Measurements from ENCODE around the gene STAP2.
A peak's percentile ranks its signal among the peaks of the same experiment; 100 is the strongest.
"Not testable (repeated sequence)": the region's sequence is repeated elsewhere in the genome, so short reads cannot be mapped to it uniquely, and the experiment has no call there.

The STAP2 gene

GRCh38 chr19:4350726-4351125 is 12.1 kb upstream of the STAP2 start:
- H3K4me3 ChIP-seq (ENCODE audit: low read depth in 1 of 2, low read length in 2 of 2): no peak overlapping the region

DNA sequence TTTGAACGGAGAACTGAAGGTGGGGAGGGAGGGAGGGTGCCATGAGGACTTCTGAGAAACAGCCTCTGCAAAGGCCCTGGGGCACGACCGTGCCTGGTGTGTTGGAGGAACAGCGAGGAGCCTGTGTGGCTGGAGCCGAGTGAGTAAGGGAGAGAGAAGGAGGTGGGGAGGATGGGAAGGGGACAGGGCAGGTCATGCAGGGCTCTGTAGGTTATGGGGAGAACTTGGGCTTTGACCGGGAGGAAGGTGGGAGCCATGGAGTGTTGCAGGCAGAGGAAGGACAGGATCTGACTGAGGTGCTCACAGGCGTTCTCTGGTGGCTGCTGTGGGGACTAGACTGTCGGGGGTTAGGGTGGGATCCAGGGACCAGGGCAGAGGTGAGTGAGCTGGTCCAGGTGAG is 11.5 kb upstream of the STAP2 start:
- Histone ChIP-seq H3K4me1 (ENCODE audit: insufficient read depth, low read length) (no peaks in the 10 kb centered on the region), H3K9me3 (ENCODE audit: low read length) (no peaks in the 10 kb centered on the region), H3K27ac (ENCODE audit: low read depth, low read length) (no peak overlapping the region), H3K36me3 (ENCODE audit: insufficient read depth, low read length) (peaks cover 17% of the 10 kb centered on the region), H3K27me3 (ENCODE audit: control insufficient read depth in 1 of 2, insufficient read depth in 2 of 2, low read length in 2 of 2) (no peaks in the 10 kb centered on the region), H3K4me3 (ENCODE audit: low read depth in 1 of 2, low read length in 2 of 2) (no peak overlapping the region), H3K9ac (ENCODE audit: low read length) (no peak overlapping the region)

More at GRCh38 chr19:4350726-4351125, 12.1 kb upstream of the STAP2 start:
- peaks cover 17% of the 10 kb centered on the region for H3K36me3 ChIP-seq (ENCODE audit: insufficient read depth, low read length)
- no peaks in the 10 kb centered on the region for H3K27me3 ChIP-seq (ENCODE audit: control insufficient read depth in 1 of 2, insufficient read depth in 2 of 2, low read length in 2 of 2)
- H3K4me1 ChIP-seq (ENCODE audit: insufficient read depth, low read length): no peaks in the 10 kb centered on the region
- H3K27ac ChIP-seq (ENCODE audit: low read depth, low read length): no peak overlapping the region
- no peak overlapping the region for H3K9ac ChIP-seq (ENCODE audit: low read length)
- H3K9me3 ChIP-seq (ENCODE audit: low read length): no peaks in the 10 kb centered on the region

- not testable (repeated sequence) for H3K9me3 ChIP-seq (ENCODE audit: low read length); H3K9ac ChIP-seq (ENCODE audit: low read length); H3K27me3 ChIP-seq (ENCODE audit: control insufficient read depth in 1 of 2, insufficient read depth in 2 of 2, low read length in 2 of 2); H3K4me3 ChIP-seq (ENCODE audit: low read depth in 1 of 2, low read length in 2 of 2); H3K27ac ChIP-seq (ENCODE audit: low read depth, low read length); H3K4me1 ChIP-seq (ENCODE audit: insufficient read depth, low read length)
- peaks cover 17% of the 10 kb centered on the region for H3K36me3 ChIP-seq (ENCODE audit: insufficient read depth, low read length)
These were observed 10.6 kb upstream of the STAP2 start for GRCh38 chr19:4349225-4349624.

DNA sequence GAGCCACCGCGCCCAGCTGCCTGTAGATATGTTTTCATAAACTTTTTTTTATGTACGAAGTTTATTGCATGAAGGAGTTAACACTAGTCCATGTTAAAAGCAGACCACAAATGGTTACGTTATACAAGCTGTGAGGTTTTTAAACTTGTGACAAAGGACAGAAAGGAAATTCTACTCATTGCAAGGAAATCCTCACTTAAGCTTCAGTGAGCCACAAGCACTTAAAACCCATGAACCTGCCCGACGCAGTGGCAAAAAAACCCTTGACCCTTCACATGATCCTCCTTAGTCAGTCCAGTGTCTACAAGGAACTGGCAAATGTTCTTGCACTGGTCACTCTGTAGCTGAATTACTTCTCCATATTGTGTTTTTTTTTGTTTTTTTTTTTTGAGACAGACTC is 8.9 kb upstream of the STAP2 start:
- H3K36me3 ChIP-seq (ENCODE audit: insufficient read depth, low read length): peaks cover 17% of the 10 kb centered on the region
- H3K9me3 ChIP-seq (ENCODE audit: low read length): no peaks in the 10 kb centered on the region
- H3K27me3 ChIP-seq (ENCODE audit: control insufficient read depth in 1 of 2, insufficient read depth in 2 of 2, low read length in 2 of 2): no peaks in the 10 kb centered on the region
- no peak overlapping the region for H3K4me3 ChIP-seq (ENCODE audit: low read depth in 1 of 2, low read length in 2 of 2)
- peaks cover 6% of the 10 kb centered on the region for H3K4me1 ChIP-seq (ENCODE audit: insufficient read depth, low read length)
- H3K9ac ChIP-seq (ENCODE audit: low read length): no peak overlapping the region
- no peak overlapping the region for H3K27ac ChIP-seq (ENCODE audit: low read depth, low read length)

DNA sequence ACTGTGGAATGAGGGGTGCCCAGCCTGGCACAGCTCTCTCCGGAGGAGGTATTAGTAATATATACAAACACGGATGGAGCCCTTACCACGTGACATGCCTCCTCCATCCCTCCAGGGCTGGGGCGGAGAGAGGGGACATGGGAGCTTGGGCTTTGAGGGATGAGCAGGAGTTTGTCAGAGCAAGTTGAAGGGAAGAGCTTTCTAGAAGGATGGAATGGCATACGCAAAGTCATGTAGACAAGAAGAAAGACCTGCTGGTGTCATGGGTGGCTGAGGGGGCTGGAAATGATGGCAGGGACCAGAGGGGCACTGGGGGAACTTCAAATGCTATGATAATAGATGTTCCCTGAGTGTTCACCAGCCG is 7.4 kb upstream of the STAP2 start:
- H3K4me1 ChIP-seq (ENCODE audit: insufficient read depth, low read length): peaks cover 12% of the 10 kb centered on the region
- no peaks in the 10 kb centered on the region for H3K9me3 ChIP-seq (ENCODE audit: low read length)
- H3K36me3 ChIP-seq (ENCODE audit: insufficient read depth, low read length): peaks cover 17% of the 10 kb centered on the region
- no peak overlapping the region for H3K27ac ChIP-seq (ENCODE audit: low read depth, low read length)
- no peak overlapping the region for H3K4me3 ChIP-seq (ENCODE audit: low read depth in 1 of 2, low read length in 2 of 2)
- no peaks in the 10 kb centered on the region for H3K27me3 ChIP-seq (ENCODE audit: control insufficient read depth in 1 of 2, insufficient read depth in 2 of 2, low read length in 2 of 2)
- H3K9ac ChIP-seq (ENCODE audit: low read length): no peak overlapping the region

GRCh38 chr19:4345342-4346019 is 6.9 kb upstream of the STAP2 start:
- H3K4me3 ChIP-seq (ENCODE audit: low read depth in 1 of 2, low read length in 2 of 2): no peak overlapping the region
- peaks cover 12% of the 10 kb centered on the region for H3K4me1 ChIP-seq (ENCODE audit: insufficient read depth, low read length)
- H3K9me3 ChIP-seq (ENCODE audit: low read length): no peaks in the 10 kb centered on the region
- no peak overlapping the region for H3K27ac ChIP-seq (ENCODE audit: low read depth, low read length)
- H3K27me3 ChIP-seq (ENCODE audit: control insufficient read depth in 1 of 2, insufficient read depth in 2 of 2, low read length in 2 of 2): no peaks in the 10 kb centered on the region
- no peak overlapping the region for H3K9ac ChIP-seq (ENCODE audit: low read length)
- peaks cover 15% of the 10 kb centered on the region for H3K36me3 ChIP-seq (ENCODE audit: insufficient read depth, low read length)

DNA sequence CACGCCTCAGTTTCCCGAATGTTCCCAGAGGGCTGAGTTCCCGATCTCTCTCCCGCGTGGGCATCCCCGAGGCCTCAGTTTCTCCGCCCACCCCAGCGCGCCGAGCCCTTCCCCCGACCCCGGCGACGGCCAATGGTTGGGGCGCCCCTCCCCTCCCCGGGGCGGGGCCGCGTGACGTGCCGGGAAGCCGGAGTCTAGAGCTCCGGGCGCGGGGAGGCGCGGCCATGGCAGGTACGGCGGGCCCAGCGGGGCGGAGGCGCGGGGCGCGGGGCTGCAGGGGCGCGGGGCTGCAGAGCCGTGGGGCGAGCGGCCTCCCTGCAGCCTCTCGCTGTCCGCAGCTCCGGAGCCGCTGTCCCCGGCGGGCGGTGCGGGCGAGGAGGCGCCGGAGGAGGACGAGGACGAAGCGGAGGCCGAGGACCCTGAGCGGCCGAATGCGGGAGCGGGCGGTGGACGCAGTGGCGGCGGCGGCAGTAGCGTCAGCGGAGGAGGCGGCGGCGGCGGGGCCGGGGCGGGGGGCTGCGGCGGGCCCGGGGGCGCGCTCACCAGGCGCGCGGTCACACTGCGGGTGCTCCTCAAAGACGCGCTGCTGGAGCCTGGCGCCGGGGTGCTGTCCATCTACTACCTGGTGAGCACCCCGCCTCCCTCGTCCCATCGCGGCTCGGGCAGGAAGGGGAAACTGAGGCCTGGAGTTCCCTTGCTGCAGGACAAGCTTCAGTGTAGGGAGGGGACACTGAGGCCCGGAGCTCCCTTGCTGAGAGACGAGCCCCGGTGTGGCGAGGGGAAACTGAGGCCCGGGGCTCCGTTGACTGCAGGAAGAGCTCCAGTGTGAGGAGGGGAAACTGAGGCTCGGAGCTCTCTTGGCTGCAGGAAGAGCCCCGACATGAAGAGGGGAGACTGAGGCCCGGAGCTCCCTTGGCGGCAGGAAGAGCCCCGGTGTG is 5.0 kb upstream of the STAP2 start, which contains the start of gene MPND:
Gene MPND, plus strand, starts transcription at position 193 of the 938 bp plus-strand sequence. Its CDS starts 32 bp downstream, at position 225.
- Histone ChIP-seq H3K27me3 (ENCODE audit: control insufficient read depth in 1 of 2, insufficient read depth in 2 of 2, low read length in 2 of 2) (no peaks in the 10 kb centered on the region), H3K36me3 (ENCODE audit: insufficient read depth, low read length) (peaks cover 11% of the 10 kb centered on the region), H3K27ac (ENCODE audit: low read depth, low read length) (peak within 1 kb of the TSS; percentile 98), H3K9ac (ENCODE audit: low read length) (peak within 1 kb of the TSS; percentile 72), H3K9me3 (ENCODE audit: low read length) (no peaks in the 10 kb centered on the region), H3K4me3 (ENCODE audit: low read depth in 1 of 2, low read length in 2 of 2) (peak within 1 kb of the TSS; percentile 74 to 88), H3K4me1 (ENCODE audit: insufficient read depth, low read length) (peaks cover 12% of the 10 kb centered on the region)

- Histone ChIP-seq H3K27me3 (ENCODE audit: control insufficient read depth in 1 of 2, insufficient read depth in 2 of 2, low read length in 2 of 2) (no peaks in the 10 kb centered on the region), H3K9ac (ENCODE audit: low read length) (peak overlapping the region; percentile 72), H3K9me3 (ENCODE audit: low read length) (no peaks in the 10 kb centered on the region), H3K36me3 (ENCODE audit: insufficient read depth, low read length) (peaks cover 11% of the 10 kb centered on the region), H3K4me1 (ENCODE audit: insufficient read depth, low read length) (peaks cover 12% of the 10 kb centered on the region), H3K4me3 (ENCODE audit: low read depth in 1 of 2, low read length in 2 of 2) (peak overlapping the region; percentile 74 to 88), H3K27ac (ENCODE audit: low read depth, low read length) (peak overlapping the region; percentile 98)
These were observed 4.2 kb upstream of the STAP2 start for GRCh38 chr19:4342615-4343369.

- H3K9me3 ChIP-seq (ENCODE audit: low read length): no peaks in the 10 kb centered on the region
- H3K27me3 ChIP-seq (ENCODE audit: control insufficient read depth in 1 of 2, insufficient read depth in 2 of 2, low read length in 2 of 2): no peaks in the 10 kb centered on the region
- peak overlapping the region; percentile 72 for H3K9ac ChIP-seq (ENCODE audit: low read length)
- peaks cover 12% of the 10 kb centered on the region for H3K4me1 ChIP-seq (ENCODE audit: insufficient read depth, low read length)
- H3K4me3 ChIP-seq (ENCODE audit: low read depth in 1 of 2, low read length in 2 of 2): peak overlapping the region; percentile 74 to 88
- peaks cover 8% of the 10 kb centered on the region for H3K36me3 ChIP-seq (ENCODE audit: insufficient read depth, low read length)
- H3K27ac ChIP-seq (ENCODE audit: low read depth, low read length): peak overlapping the region; percentile 98
These were observed 3.6 kb upstream of the STAP2 start for GRCh38 chr19:4342314-4342614.

GRCh38 chr19:4337906-4338440 is 654 bp downstream of the STAP2 start:
- Histone ChIP-seq H3K27me3 (ENCODE audit: control insufficient read depth in 1 of 2, insufficient read depth in 2 of 2, low read length in 2 of 2) (no peaks in the 10 kb centered on the region), H3K36me3 (ENCODE audit: insufficient read depth, low read length) (no peaks in the 10 kb centered on the region), H3K27ac (ENCODE audit: low read depth, low read length) (no peak overlapping the region), H3K9me3 (ENCODE audit: low read length) (no peaks in the 10 kb centered on the region), H3K9ac (ENCODE audit: low read length) (no peak overlapping the region), H3K4me3 (ENCODE audit: low read depth in 1 of 2, low read length in 2 of 2) (peak overlapping the region; percentile 24 to 53), H3K4me1 (ENCODE audit: insufficient read depth, low read length) (peaks cover 5% of the 10 kb centered on the region)

DNA sequence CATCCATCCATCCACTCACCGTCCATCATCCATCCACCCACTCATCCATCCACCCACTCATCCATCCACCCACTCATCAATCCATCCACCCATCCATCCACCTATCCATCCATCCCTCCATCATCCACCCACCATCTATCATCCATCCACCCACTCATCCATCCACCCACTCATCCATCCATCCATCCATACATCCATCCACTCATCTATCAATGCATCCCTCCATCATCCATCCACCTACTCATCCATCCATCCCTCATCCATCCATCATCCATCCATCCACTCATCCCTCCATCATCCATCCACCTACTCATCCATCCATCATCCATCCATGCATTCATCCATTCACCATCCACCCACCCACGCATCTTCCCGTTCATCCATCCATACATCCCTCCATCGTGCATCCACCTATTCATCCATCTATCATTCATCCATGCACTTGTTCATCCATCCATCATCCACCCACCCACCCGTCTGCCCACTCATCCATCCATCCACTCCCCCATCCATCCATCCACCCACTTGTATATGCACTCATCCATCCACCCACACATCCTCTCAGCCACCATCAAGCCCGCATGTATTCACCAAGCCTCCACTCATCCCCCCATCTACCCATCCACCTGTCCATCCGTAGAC is 3.6 kb downstream of the STAP2 start:
- Histone ChIP-seq H3K36me3 (ENCODE audit: insufficient read depth, low read length) (no peaks in the 10 kb centered on the region), H3K9ac (ENCODE audit: low read length) (no peak overlapping the region), H3K9me3 (ENCODE audit: low read length) (no peaks in the 10 kb centered on the region), H3K4me1 (ENCODE audit: insufficient read depth, low read length) (no peaks in the 10 kb centered on the region), H3K27me3 (ENCODE audit: control insufficient read depth in 1 of 2, insufficient read depth in 2 of 2, low read length in 2 of 2) (no peaks in the 10 kb centered on the region), H3K4me3 (ENCODE audit: low read depth in 1 of 2, low read length in 2 of 2) (no peak overlapping the region), H3K27ac (ENCODE audit: low read depth, low read length) (no peak overlapping the region)

Data from muscle layer of colon (tissue), 2 donors.